Activated CD4-positive, alpha-beta T cell treated with anti-CD3 and anti-CD28 coated beads for 48 hours (primary cell): ENCODE results near the gene RPTOR.
A peak's percentile ranks its signal among the peaks of the same experiment; 100 is the strongest.
"Not testable (repeated sequence)": the region's sequence is repeated elsewhere in the genome, so short reads cannot be mapped to it uniquely, and the experiment has no call there.

Experiments
- DNase-seq: peaks from one replicate; pipeline ENCODE4 v3.0.0-alpha.2; 2020

The RPTOR gene

GRCh38 chr17:80803451-80804428 is 259.1 kb downstream of the RPTOR start:
- DNase-seq, result no peak

GRCh38 chr17:80804466-80804865 is 259.8 kb downstream of the RPTOR start:
- peak; percentile 32 for DNase-seq

- DNase-seq, result no peak
These were observed 260.6 kb downstream of the RPTOR start for GRCh38 chr17:80805032-80805751.

GRCh38 chr17:80807014-80807413 is 262.4 kb downstream of the RPTOR start:
- no peak for DNase-seq

- DNase-seq, result no peak
These were observed 263.2 kb downstream of the RPTOR start for GRCh38 chr17:80807882-80808281.

- no peak for DNase-seq
These were observed 266.8 kb downstream of the RPTOR start for GRCh38 chr17:80811181-80812105.

GRCh38 chr17:80812362-80813088 is 267.9 kb downstream of the RPTOR start:
- DNase-seq, result peak; percentile 34

GRCh38 chr17:80813318-80813717 is 268.7 kb downstream of the RPTOR start:
- no peak for DNase-seq

- DNase-seq, result no peak
These were observed 269.9 kb downstream of the RPTOR start for GRCh38 chr17:80814491-80814890.

- DNase-seq, result no peak
These were observed 270.6 kb downstream of the RPTOR start for GRCh38 chr17:80815151-80815681.

- DNase-seq, result not testable (repeated sequence)
These were observed 271.1 kb downstream of the RPTOR start for GRCh38 chr17:80815718-80816117.

GRCh38 chr17:80816241-80817103 is 271.8 kb downstream of the RPTOR start:
- no peak for DNase-seq

GRCh38 chr17:80817321-80817845 is 272.7 kb downstream of the RPTOR start:
- no peak for DNase-seq

- DNase-seq, result no peak
These were observed 273.2 kb downstream of the RPTOR start for GRCh38 chr17:80817861-80818260.

GRCh38 chr17:80818871-80819270 is 274.2 kb downstream of the RPTOR start:
- DNase-seq, result no peak

- DNase-seq, result peak; percentile 27
These were observed 275.0 kb downstream of the RPTOR start for GRCh38 chr17:80819422-80820164.

GRCh38 chr17:80820331-80820730 is 275.7 kb downstream of the RPTOR start:
- DNase-seq, result no peak

GRCh38 chr17:80821546-80821945 is 276.9 kb downstream of the RPTOR start:
- no peak for DNase-seq

- no peak for DNase-seq
These were observed 277.5 kb downstream of the RPTOR start for GRCh38 chr17:80822021-80822699.
